Thyroid gland (tissue), 4 donors: ENCODE measurements around the gene ATP5PF. TPM values are rescaled to one million over a fixed set of nuclear protein-coding genes. Genes with fewer than 3 reads are reported as not detected.

Experiments used
- DNase-seq, 2 donors: peaks; one replicate each; pipeline ENCODE4 v3.0.0-alpha.2; 2019
- H3K27ac ChIP-seq, 3 donors: fragments of 200-600 bp; sonication (generic); 1 replicate in 2 of 3; 2 replicates in 1 of 3; pipeline ENCODE4 v1.5.1; 2016 to 2019; ENCODE audit warnings: mild to moderate bottlenecking in 1 of 3, moderate library complexity in 1 of 3
- H3K27me3 ChIP-seq: fragments of 200-600 bp; sonication (generic); one replicate; pipeline ENCODE4 v1.5.1; 2019
- H3K36me3 ChIP-seq, 2 donors: fragments of 200-600 bp; sonication (generic); one replicate each; pipeline ENCODE4 v1.5.1; 2016 to 2019
- H3K4me1 ChIP-seq, 2 donors: fragments of 200-600 bp; sonication (generic); one replicate each; pipeline ENCODE4 v1.5.1; 2017 to 2019
- H3K4me3 ChIP-seq, 3 donors: fragments of 200-600 bp; sonication (generic); replicated peaks in 1 of 3; 1 replicate in 2 of 3; 2 replicates in 1 of 3; pipeline ENCODE4 v1.5.1; 2016; ENCODE audit warnings: mild to moderate bottlenecking in 1 of 3
- H3K9me3 ChIP-seq: fragments of 200-600 bp; sonication (generic); one replicate; pipeline ENCODE4 v1.5.1; 2017
- CTCF ChIP-seq, 6 experiments: fragments of 200-600 bp in 3 of 6; fragments of 450-650 bp in 3 of 6; sonication (generic) in 3 of 6; IDR thresholded peaks; one replicate each; pipeline ENCODE4 v1.5.1; 2016 to 2019; ENCODE audit warnings: antibody characterized with exemption in 6 of 6, mild to moderate bottlenecking in 2 of 6, inconsistent platforms in 1 of 6, moderate library complexity in 1 of 6
- POLR2A ChIP-seq, 2 donors: fragments of 450-650 bp; IDR thresholded peaks; one replicate each; pipeline ENCODE4 v1.6.1; 2017; ENCODE audit warnings: antibody characterized with exemption in 2 of 2, mild to moderate bottlenecking in 2 of 2, moderate library complexity in 1 of 2
- intact Hi-C: fragments of 100-400 bp; cut with DNase I; formaldehyde crosslinking; loops from one replicate; pipeline ENCODE4 v1.15.1; 2023
- total RNA-seq, 4 donors: library from RNA; depleted of rRNA; stranded (reverse); fragments of >200 nt; gene quantifications; one replicate each; pipeline ENCODE4 v1.2.3, GENCODE V29; 2016

The ATP5PF gene
- total RNA-seq, 4 donors from 2014 or later = 77.3 to 132 (median 89.7) TPM

DNA sequence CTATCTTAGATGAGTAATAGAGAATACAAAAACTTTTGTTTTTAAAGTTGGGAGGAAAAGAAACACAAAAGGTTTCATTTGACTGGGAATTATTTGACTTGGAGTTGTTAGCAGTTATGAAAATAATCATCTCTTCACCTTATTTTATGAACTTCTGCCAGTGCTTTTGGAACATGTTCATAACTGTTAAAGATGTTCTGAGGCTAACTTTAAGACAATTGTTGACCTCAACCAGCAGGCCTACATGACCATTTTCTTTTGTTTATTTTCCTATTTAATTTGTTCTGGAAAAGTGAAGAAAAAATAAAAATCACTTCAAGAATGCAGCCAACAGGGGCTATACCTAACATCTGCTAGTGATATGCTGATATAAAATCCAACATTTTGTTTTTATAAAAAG is 58.3 kb downstream of the ATP5PF start:
- Histone ChIP-seq H3K27me3 (no peaks in the 10 kb centered on the region), H3K4me3 (no peak overlapping the region), H3K36me3 (no peaks in the 10 kb centered on the region), H3K9me3 (no peaks in the 10 kb centered on the region), H3K4me1 (no peaks in the 10 kb centered on the region), H3K27ac (no peak overlapping the region)
- intact Hi-C loops = no loop called here
- TF ChIP-seq CTCF (IDR thresholded peaks at IDR 0.05) (no peak), POLR2A (IDR thresholded peaks at IDR 0.05) (no peak)
- DNase-seq = no peak

Other genes with a start within 250 kb of the ATP5PF start
- gene MRPL39, start 127.4 kb downstream of the ATP5PF start, total RNA-seq = 10 to 100 TPM; 16.1 to 23.0 (median 19.9) TPM
- 10 to 100 TPM in 1 of 4 donors, 1 to 10 TPM in 3; 4.5 to 10.5 (median 7.3) TPM for gene JAM2, start 95.6 kb downstream of the ATP5PF start, total RNA-seq
- 10 to 100 TPM; 37.3 to 39.8 (median 38.4) TPM for gene GABPA, start 68 bp upstream of the ATP5PF start, total RNA-seq